ENCODE data around the gene ATP1A4. TPM values are rescaled to one million over a fixed set of nuclear protein-coding genes. Genes with fewer than 3 reads are reported as not detected.

The ATP1A4 gene
- total and polyA plus RNA-seq, 9 of the 15 experiments (the other 6 are each of a cell fraction or from before 2014, with no cell fraction given): 0.07 TPM; not detected in 8

DNA sequence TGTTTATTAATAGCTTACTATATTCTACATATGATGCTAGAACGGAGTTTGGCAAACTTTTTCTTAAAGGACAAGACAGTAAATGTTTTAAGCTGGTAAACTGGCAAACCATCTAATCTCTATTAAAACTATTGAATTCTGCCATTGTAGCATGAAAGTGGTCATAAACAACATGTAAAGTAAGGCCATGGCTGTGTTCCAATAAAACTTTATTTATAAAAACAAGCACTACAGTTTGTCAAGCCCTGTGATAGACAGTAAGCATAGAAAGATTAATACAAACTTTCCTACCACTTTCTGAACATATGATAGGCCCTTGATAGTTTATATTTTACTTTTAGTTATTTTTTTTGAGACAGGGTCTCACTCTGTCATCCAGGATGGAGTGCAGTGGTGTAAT is 76.2 kb downstream of the ATP1A4 start:
- DNase-seq (ENCODE audit: extremely low read depth in 1 of 4, low spot score in 3 of 4): no peak
- Histone ChIP-seq H3K79me2 (ENCODE audit: control insufficient read depth, insufficient read depth, low read length) (no peaks in the 10 kb centered on the region), H3K4me2 (ENCODE audit: insufficient read depth, low read length) (no peak overlapping the region), H3K27me3 (ENCODE audit: control insufficient read depth in 2 of 2, insufficient read depth in 2 of 2, low read length in 2 of 2) (no peaks in the 10 kb centered on the region), H2AFZ (ENCODE audit: low read depth, low read length) (no peak overlapping the region), H3K4me3 (no peak overlapping the region), H3K9me1 (ENCODE audit: control insufficient read depth, insufficient read depth, low read length) (no peaks in the 10 kb centered on the region), H4K20me1 (replicated peaks; ENCODE audit: control insufficient read depth, insufficient read depth, low read length) (no peaks in the 10 kb centered on the region), H3K36me3 (ENCODE audit: control insufficient read depth, insufficient read depth, low read length) (peaks cover 94% of the 10 kb centered on the region; the same call in 2 of the 3 replicates), H3K9me3 (replicated peaks; ENCODE audit: control insufficient read depth, insufficient read depth, low read depth, low read length) (no peaks in the 10 kb centered on the region), H3K9ac (ENCODE audit: insufficient read depth in 1 of 2, low read depth in 2 of 2, low read length in 2 of 2) (no peak overlapping the region), H3K4me1 (replicated peaks in 1 of 2; ENCODE audit: control insufficient read depth in 2 of 2, insufficient read depth in 2 of 2, low read length in 2 of 2) (no peaks in the 10 kb centered on the region), H3K27ac (ENCODE audit: extremely low read depth, low read depth, low read length) (no peak overlapping the region)
- no peak for FAIRE-seq
- in situ Hi-C loops (cut with MboI): no loop called here
- intact Hi-C loops (cut with micrococcal nuclease): no loop called here
- ChIA-PET CTCF (ENCODE audit: low intra/inter-chr PET ratio) (no interaction called here), POLR2A (interaction anchor here (0.9 to 1.2 kb wide), 2 partner anchors 10 to 12 kb away, joined by 3 read pairs; no protein-coding TSS in a partner anchor)
- BruUV-seq (replicated peaks): no TSS peak
- ATAC-seq: no peak
- WGBS (ENCODE audit: insufficient coverage, low coverage, missing lambda C conversion rate): 100% methylated on average over 1 of the region's 1 CpG
- TF ChIP-seq ZNF77 (CRISPR knock-in tag; IDR thresholded peaks at IDR 0.05): no peak
- TF ChIP-seq, protein P1, sequence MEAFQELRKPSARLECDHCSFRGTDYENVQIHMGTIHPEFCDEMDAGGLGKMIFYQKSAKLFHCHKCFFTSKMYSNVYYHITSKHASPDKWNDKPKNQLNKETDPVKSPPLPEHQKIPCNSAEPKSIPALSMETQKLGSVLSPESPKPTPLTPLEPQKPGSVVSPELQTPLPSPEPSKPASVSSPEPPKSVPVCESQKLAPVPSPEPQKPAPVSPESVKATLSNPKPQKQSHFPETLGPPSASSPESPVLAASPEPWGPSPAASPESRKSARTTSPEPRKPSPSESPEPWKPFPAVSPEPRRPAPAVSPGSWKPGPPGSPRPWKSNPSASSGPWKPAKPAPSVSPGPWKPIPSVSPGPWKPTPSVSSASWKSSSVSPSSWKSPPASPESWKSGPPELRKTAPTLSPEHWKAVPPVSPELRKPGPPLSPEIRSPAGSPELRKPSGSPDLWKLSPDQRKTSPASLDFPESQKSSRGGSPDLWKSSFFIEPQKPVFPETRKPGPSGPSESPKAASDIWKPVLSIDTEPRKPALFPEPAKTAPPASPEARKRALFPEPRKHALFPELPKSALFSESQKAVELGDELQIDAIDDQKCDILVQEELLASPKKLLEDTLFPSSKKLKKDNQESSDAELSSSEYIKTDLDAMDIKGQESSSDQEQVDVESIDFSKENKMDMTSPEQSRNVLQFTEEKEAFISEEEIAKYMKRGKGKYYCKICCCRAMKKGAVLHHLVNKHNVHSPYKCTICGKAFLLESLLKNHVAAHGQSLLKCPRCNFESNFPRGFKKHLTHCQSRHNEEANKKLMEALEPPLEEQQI (IDR thresholded peaks at IDR 0.05): no peak
- TF ChIP-seq, protein P2, sequence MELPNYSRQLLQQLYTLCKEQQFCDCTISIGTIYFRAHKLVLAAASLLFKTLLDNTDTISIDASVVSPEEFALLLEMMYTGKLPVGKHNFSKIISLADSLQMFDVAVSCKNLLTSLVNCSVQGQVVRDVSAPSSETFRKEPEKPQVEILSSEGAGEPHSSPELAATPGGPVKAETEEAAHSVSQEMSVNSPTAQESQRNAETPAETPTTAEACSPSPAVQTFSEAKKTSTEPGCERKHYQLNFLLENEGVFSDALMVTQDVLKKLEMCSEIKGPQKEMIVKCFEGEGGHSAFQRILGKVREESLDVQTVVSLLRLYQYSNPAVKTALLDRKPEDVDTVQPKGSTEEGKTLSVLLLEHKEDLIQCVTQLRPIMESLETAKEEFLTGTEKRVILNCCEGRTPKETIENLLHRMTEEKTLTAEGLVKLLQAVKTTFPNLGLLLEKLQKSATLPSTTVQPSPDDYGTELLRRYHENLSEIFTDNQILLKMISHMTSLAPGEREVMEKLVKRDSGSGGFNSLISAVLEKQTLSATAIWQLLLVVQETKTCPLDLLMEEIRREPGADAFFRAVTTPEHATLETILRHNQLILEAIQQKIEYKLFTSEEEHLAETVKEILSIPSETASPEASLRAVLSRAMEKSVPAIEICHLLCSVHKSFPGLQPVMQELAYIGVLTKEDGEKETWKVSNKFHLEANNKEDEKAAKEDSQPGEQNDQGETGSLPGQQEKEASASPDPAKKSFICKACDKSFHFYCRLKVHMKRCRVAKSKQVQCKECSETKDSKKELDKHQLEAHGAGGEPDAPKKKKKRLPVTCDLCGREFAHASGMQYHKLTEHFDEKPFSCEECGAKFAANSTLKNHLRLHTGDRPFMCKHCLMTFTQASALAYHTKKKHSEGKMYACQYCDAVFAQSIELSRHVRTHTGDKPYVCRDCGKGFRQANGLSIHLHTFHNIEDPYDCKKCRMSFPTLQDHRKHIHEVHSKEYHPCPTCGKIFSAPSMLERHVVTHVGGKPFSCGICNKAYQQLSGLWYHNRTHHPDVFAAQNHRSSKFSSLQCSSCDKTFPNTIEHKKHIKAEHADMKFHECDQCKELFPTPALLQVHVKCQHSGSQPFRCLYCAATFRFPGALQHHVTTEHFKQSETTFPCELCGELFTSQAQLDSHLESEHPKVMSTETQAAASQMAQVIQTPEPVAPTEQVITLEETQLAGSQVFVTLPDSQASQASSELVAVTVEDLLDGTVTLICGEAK (IDR thresholded peaks at IDR 0.05): peak; percentile 94
- TF ChIP-seq, protein P2 (CRISPR knock-in tag; IDR thresholded peaks at IDR 0.05): peak; percentile 89
- no peak for TF ChIP-seq CBFA2T3 (IDR thresholded peaks at IDR 0.05)
- no peak for TF ChIP-seq COPS2 (conservative IDR thresholded peaks at IDR 0.05)
- TF ChIP-seq, protein P3, sequence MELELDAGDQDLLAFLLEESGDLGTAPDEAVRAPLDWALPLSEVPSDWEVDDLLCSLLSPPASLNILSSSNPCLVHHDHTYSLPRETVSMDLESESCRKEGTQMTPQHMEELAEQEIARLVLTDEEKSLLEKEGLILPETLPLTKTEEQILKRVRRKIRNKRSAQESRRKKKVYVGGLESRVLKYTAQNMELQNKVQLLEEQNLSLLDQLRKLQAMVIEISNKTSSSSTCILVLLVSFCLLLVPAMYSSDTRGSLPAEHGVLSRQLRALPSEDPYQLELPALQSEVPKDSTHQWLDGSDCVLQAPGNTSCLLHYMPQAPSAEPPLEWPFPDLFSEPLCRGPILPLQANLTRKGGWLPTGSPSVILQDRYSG (tag; conservative IDR thresholded peaks at IDR 0.05; ENCODE audit: low read depth): no peak
- no peak for TF ChIP-seq POU5F1 (IDR thresholded peaks at IDR 0.05; ENCODE audit: borderline replicate concordance, low read depth, low read length, partially characterized antibody)

All from K562 (cell line).